ENCODE data around the gene FFAR1.

Gene FFAR1

DNA sequence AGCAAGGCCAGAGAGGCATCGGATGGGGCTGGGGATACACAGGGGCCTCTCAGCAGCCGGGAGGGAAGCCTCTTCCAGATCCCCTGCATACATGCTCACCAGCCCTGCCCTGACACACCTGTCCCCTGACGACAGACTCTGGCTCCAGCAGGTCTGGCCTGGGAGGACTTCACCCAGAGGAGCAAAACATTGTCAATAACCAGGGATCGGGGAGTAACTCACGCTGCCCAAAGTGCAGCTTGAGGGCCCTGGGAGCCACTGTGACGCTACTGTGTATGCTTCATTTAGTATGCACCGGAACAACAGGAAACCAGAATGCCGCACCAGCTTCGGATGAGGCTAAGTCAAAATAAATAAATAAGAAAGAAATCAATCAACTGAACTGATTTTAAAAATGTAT lies 31.1 kb upstream of the FFAR1 start:
- DNase-seq = no peak

- DNase-seq = no peak
Observed at GRCh38 chr19:35317464-35318043, 30.1 kb upstream of the FFAR1 start.

GRCh38 chr19:35318679-35319448 lies 28.8 kb upstream of the FFAR1 start:
- DNase-seq = peak; percentile 15

DNA sequence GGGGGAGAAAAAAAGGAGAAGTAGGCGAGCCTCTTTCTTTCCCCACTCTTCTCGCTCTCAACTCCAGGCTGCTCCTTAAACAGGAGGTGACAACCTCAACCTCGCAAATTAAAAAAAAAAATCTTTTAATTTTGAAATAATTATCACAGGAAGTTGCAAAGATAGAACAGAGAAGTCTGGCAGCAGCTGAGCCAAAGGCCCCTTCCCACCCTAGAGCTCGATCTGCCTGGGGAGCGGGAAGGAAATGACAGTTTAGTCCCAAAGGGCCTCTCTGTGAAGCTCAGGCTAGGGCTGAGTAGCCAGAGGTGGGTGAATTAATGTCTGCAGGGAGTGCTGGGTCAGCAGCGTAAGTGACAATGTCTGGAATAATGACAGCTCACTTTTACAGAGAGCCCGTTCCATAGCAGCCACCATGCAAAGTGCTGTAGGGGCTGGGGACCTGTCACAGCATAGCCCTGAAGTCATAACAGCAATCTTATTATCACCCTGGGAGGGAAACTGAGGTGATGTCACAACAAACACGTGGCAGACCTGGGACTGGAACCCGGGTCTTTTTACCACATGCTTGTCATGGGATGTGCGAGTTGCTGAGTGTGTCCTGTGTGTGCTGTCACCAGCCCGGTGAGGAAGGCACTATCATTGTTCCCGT lies 27.5 kb upstream of the FFAR1 start:
- DNase-seq = no peak

DNA sequence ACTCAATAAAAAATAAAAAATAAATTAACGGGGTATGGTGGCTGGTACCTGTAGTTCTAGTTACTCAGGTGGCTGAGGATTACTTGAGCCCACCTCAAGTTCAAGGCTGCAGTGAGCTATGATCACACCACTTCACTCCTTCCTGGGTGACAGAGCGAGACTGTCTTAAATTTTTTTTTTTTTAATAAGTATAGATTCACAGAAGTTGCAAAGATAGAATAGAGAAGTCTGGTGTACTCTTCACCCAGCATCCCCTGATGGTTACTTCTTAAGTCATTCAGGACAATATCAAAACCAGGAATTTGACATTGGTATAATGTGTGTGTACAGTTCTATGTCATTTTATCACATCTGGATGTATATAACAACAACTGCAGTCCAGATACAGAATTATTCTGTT lies 26.4 kb upstream of the FFAR1 start:
- no peak for DNase-seq

GRCh38 chr19:35322014-35322413 lies 25.7 kb upstream of the FFAR1 start:
- no peak for DNase-seq

DNA sequence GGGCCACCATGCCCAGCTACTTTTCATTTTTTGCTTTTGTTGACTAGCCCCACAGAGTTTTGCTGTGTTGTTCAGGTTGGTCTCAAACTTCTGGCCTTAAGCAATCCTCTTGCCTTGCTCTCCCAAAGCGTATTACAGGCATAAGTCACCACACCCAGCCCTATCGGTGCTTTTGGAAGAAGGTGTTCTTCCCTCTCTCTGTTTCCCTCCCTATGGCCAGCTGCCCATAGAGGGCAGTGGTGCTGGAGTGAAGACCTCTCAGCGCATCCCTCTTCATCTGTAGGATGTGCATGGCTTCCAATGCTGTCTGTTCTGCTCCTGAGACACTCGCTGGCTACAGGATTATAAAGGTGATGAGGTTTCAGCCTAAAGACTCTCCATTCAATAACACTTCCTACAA lies 20.1 kb upstream of the FFAR1 start:
- DNase-seq = no peak

- DNase-seq = no peak
Observed at GRCh38 chr19:35328851-35329285, 18.8 kb upstream of the FFAR1 start, which contains the start of gene CD22. Gene CD22 (plus strand): TSS chr19:35329187. CDS start chr19:35332041, 2,854 bp downstream.

DNA sequence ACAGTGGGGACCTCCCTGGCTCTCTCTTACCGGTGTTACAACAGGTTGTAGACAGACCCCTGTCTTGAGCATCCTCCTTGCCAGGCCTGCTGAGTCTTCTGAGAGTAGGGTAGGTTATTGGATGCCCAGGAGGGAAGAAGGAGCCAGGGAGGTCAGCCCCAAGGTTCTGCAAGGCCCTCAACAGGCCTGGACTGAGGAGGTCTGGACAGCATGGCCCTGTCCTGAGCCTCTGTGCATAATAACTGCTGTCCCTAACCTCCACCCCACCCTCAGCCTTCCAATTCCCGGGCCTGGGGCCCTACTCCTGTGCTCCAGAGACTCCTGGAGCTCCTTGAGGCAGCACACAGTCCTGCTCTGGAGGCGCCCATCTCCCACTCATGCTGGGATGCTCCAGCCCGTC lies 18.4 kb upstream of the FFAR1 start:
- no peak for DNase-seq

DNA sequence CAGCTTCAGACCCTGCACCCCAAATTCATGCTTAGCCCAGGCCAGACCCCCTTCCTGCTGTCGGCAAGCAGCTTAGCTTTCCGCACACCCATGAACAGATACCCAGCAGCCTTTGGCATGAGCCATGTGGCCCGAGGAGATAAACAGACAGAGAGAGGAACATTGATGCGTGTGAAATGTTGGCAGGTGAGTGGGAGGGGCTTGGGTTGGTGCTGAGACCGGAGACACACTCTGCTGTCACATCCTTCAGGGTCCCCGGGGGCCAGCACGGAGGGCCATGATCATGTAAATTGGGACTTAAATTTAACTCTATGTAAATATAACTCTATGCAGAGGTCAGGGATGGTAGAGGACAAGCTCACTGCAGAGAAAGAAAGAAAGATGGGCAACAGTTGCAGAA lies 17.2 kb upstream of the FFAR1 start:
- DNase-seq = no peak

DNA sequence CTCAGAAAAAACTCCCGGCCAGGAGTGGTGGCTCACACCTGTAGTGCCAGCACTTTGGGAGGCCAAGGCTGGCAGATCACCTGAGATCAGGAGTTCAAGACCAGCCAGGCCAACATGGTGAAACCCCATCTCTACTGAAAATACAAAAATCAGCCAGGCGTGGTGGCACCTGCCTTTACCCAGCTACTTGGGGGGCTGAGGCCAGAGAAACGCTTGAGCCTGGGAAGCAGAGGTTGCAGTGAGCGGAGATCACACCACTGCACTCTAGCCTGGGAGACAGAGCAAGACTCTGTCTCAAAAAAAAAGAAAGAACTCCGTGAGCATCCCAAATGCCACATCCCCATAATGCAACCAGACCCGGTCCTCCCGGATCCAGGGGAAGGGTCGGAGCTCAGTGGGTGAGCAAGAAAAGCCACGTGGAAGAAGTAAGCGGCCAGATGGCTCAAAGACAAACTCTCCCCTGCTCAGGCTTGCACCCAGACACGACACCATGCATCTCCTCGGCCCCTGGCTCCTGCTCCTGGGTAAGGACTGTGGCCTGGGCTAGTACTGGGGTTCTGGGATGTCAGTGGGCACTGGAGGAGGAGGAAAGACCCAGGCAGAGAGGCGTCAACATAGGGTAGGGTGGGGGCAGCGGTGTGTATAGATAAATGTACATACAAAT lies 16.0 kb upstream of the FFAR1 start:
- no peak for DNase-seq

DNA sequence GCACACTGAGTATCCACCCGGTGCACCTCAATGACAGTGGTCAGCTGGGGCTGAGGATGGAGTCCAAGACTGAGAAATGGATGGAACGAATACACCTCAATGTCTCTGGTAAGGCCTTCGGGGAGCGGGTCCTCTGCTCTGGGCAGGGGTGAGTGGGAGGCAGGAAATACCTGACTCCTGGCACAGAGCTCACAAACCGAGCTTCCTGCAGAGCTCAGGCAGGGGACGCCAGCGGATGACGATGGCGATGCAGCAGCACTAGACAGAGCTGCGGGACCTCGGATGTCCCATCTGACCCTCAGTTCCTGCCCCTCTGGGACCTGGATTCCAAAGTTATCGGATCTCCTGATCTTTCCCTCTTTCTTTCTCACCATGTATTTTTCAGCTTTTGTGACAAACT lies 14.9 kb upstream of the FFAR1 start:
- DNase-seq = no peak

DNA sequence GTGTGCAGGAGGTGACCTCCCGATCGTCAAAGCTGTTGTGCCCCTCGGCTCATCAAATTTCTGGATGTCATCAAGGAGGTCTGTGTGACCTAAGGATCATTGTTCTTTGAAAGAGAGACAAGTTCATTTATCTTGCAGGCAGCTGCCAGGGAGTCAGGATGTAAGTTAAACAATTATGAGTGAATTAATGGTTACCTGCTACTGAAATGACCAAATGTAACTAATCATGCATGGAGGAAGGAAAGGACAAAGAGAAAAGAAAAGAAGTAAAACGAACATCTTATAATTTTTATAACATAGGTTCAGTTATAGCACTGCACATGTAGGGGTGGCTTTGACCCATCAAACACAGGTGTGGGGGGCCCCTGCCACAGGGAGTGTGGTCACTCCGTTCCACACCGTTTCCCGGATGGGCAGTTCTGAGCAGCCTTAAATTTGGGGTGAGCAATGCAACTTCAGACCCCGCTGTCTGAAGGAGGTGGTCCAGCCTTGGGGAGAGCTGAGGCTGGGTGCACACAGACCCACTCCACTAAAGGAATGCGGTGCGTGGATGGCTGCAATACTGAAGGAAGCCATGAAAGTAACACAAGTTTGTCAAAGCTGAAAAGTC lies 13.5 kb upstream of the FFAR1 start:
- DNase-seq = no peak

- DNase-seq = no peak
Observed at GRCh38 chr19:35336166-35336955, 11.3 kb upstream of the FFAR1 start.

DNA sequence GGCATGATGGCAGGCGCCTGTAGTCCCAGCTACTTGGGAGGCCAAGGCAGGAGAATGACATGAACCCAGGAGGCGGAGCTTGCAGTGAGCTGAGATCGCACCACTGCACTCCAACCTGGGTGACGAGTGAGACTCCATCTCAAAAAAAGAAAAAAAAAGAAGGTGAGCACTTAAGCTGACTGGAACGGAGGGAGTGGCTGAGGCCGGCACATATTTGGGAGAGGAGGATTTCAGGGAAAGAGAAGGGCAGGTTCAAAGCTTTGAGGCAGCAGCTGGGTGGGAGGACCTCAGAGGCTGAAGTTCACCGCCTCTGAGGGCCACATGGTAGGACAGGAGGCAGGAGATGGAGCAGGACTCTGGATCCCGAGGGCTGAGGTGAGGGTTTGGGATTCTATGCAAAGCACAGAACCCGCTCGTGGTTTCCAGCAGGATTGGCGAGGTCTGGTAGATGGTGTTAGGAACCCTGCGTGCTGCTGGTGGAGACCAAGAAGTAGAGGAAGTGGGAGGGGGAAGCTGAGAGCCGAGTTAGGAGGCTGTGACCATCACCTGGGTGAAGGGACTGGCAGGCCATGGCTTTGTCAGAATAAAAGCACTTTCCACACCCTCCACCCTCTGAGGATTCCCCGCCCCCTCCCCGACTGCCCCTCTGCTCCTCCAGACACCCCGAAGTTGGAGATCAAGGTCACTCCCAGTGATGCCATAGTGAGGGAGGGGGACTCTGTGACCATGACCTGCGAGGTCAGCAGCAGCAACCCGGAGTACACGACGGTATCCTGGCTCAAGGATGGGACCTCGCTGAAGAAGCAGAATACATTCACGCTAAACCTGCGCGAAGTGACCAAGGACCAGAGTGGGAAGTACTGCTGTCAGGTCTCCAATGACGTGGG lies 10.4 kb upstream of the FFAR1 start:
- no peak for DNase-seq

GRCh38 chr19:35337984-35338296 lies 9.8 kb upstream of the FFAR1 start:
- DNase-seq = no peak

DNA sequence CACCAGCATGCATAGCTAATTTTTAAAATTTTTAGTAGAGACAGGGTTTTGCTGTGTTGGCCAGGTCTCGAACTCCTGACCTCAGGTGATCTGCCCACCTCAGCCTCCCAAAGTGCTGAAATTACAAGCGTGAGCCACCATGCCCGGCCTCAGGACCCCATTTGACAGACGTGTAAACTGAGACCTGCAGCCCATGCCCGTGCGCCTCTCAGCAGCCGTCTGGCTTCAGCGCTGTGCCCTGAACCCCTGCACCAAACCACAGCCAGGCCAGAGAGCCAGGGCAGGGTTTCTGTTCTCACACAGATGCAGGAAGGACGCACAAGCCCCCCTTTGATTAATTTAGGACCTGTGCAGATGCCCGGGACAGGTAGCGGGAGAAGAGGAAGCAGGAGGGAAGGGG lies 7.3 kb upstream of the FFAR1 start:
- no peak for DNase-seq

GRCh38 chr19:35341006-35341405 lies 6.7 kb upstream of the FFAR1 start:
- no peak for DNase-seq

DNA sequence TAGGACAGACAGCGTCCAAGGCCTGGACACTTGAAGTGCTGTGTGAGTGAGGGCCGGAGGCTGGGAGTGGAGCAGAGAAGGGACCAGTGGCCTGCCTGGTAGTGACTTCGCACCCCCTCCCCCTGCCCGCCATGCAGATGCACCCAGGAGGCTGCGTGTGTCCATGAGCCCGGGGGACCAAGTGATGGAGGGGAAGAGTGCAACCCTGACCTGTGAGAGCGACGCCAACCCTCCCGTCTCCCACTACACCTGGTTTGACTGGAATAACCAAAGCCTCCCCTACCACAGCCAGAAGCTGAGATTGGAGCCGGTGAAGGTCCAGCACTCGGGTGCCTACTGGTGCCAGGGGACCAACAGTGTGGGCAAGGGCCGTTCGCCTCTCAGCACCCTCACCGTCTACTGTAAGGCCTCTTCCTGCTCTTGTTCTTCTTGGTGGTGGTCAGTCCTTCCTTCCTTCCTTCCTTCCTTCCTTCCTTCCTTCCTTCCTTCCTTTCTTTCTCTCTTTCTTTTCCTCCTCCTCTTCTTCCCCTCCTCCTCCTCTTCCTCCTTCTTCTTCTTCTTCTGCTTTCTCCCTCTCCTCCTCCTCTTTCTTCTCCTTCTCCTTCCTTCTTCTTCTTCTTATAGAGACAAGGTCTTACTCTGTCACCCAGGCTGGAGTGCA lies 6.0 kb upstream of the FFAR1 start:
- DNase-seq = no peak

- DNase-seq = no peak
Observed at GRCh38 chr19:35342430-35342829, 5.3 kb upstream of the FFAR1 start.

DNA sequence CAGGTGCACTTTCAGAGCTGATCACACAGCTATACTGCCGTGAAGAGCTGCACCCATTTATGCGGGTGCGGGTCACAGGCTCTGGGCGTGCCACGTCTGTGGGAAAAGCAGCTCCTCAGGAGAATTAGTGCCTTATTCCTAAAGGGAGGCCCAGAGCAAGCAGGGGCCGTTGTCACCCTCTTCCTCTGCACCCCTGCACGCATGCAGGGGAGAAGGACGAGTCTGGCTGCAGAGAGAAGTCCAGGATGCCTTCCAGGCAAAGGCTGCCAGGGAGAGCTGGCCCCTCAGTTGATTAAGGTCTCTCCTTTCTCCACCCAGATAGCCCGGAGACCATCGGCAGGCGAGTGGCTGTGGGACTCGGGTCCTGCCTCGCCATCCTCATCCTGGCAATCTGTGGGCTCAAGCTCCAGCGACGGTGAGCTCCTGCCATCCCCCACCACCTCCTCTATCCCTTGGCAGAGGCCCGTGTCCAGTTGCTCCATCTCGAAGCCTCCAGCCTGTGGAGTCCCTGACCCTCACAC lies 3.1 kb upstream of the FFAR1 start:
- DNase-seq = no peak

Data from fibroblast of skin of right quadriceps (primary cell).